GM12891 (cell line): ENCODE measurements around the gene NCK1.
"Not testable (repeated sequence)": the region's sequence is repeated elsewhere in the genome, so short reads cannot be mapped to it uniquely, and the experiment has no call there.

ENCODE experiments used
- DNase-seq: peaks from one replicate; pipeline ENCODE4 v3.0.0; 2011; ENCODE audit warnings: low spot score; ENCODE audit not compliant: insufficient read length
- FAIRE-seq: peaks from 2 replicates; lab custom pipeline; 2011; peaks lifted over from hg19 to GRCh38; lab: Jason Lieb, UNC
- PAX5 ChIP-seq: IDR thresholded peaks from 2 replicates; pipeline ENCODE4 v1.6.1; 2011; ENCODE audit warnings: low read length, moderate library complexity, mild to moderate bottlenecking; ENCODE audit not compliant: insufficient read depth, severe bottlenecking
- POLR2A ChIP-seq: IDR thresholded peaks from 2 replicates; pipeline ENCODE4 v1.6.1; 2011; ENCODE audit warnings: low read depth, low read length, control low read depth
- POLR2AphosphoS5 ChIP-seq: IDR thresholded peaks from 2 replicates; pipeline ENCODE4 v1.6.1; 2011; ENCODE audit warnings: low read depth, low read length, control low read depth
- POU2F2 ChIP-seq: IDR thresholded peaks from 2 replicates; pipeline ENCODE4 v1.6.1; 2011; ENCODE audit warnings: low read depth, mild to moderate bottlenecking, control low read depth, low read length, moderate library complexity
- SPI1 ChIP-seq: IDR thresholded peaks from 2 replicates; pipeline ENCODE4 v1.6.1; 2011; ENCODE audit warnings: low read depth, low read length, control low read depth
- TAF1 ChIP-seq: IDR thresholded peaks from 2 replicates; pipeline ENCODE4 v1.6.1; 2011; ENCODE audit warnings: low read depth, low read length, control low read depth

Gene NCK1

GRCh38 chr3:136893848-136894443 is 31.9 kb downstream of the NCK1 start:
- DNase-seq (no peak), FAIRE-seq (no peak)
- no peak for TF ChIP-seq POU2F2

DNA sequence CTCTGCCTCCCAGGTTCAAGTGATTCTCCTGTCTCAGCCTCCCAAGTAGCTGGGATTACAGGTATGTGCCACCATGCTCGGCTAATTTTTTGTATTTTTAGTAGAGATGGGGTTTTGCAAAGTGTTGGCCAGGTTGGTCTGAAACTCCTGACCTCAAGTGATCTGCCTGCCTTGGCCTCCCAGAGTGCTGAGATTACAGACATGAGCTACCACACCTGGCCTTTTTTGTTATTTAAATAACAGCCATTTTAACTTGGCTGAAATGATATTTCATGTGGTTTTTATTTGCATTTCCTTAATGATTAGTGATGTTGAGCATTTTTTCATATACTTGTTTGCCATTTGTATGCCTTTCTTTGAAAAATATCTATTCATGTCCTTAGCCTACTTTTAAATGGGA is 35.2 kb downstream of the NCK1 start:
- DNase-seq, FAIRE-seq: not testable (repeated sequence)

DNA sequence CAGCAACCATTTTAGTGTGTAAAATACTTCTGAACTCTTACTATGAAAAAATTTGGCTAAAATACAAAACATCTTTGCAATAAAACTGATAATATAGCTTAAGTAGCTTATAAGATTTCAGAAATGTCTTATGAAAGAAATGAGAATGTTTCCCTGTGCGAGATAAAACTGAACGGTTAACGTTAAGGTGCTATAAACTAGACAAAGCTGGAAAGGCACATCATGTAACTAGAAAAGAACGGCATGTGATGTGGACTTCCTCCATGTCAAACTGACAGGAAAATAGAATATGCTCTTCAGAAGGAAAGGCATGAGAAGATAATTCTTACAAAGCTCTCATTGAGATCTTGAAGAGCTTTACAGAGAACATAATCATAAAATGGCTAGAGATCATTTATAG is 36.5 kb downstream of the NCK1 start:
- FAIRE-seq (no peak), DNase-seq (no peak)
- TF ChIP-seq POU2F2 = no peak
- no peak for TF ChIP-seq POLR2A
- TF ChIP-seq TAF1 = no peak

DNA sequence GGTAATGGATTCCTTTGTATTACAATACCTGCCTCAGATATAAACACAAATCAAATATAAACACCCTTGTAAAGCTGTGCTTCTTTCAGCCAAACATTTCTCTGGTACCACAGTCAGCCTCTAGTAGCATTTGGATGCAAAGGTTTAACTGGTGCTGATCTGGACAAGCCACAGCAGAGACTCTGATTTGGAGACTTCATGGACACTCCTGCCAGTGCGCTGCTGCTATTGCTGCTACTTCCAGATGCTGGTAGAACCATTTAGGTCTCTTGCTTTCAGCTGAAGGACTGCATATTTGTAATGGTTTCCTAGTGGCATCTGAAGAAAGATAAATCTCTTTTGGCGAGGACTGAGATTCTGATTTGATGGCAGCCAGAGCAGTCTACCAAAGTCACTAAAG is 36.9 kb downstream of the NCK1 start:
- FAIRE-seq (peak; percentile 52), DNase-seq (no peak)

GRCh38 chr3:136899622-136900158 is 37.7 kb downstream of the NCK1 start:
- TF ChIP-seq POLR2AphosphoS5 (no peak), SPI1 (0 out of 2 replicates have a peak, but pooled peaks have one; percentile 39)
- FAIRE-seq (peak; percentile 64), DNase-seq (no peak)

More for the DNA sequence above, 36.9 kb downstream of the NCK1 start:
- TF ChIP-seq PAX5 = no peak
- TF ChIP-seq TAF1 = no peak
- TF ChIP-seq POLR2AphosphoS5 = no peak
- no peak for TF ChIP-seq SPI1
- TF ChIP-seq POLR2A = no peak
- TF ChIP-seq POU2F2 = no peak

GRCh38 chr3:136900694-136901093 is 38.7 kb downstream of the NCK1 start:
- DNase-seq = not testable (repeated sequence)
- FAIRE-seq = peak; percentile 81
- peak; percentile 76 for TF ChIP-seq SPI1

DNA sequence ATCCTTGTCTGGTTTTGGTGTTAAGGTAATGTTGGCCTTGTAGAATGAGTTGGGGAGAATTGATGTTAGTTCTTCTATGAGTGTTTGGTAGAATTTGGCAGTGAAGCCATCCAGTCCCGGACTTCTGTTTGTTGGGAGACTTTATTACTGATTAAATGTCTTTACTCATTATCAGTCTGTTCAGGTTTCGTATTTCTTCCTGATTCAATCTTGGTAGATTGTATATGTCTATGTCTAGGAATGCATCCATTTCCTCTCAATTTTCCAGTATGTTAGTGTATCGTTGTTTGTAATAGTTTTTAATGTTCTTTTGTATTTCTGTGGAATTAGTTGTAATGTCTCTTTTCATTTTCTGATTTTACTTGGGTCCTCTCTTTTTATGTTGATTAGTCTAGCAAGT is 39.4 kb downstream of the NCK1 start:
- FAIRE-seq (no peak), DNase-seq (no peak)
- no peak for TF ChIP-seq PAX5
- TF ChIP-seq TAF1 = no peak
- TF ChIP-seq POLR2A = no peak
- no peak for TF ChIP-seq SPI1
- no peak for TF ChIP-seq POLR2AphosphoS5
- TF ChIP-seq POU2F2 = no peak

DNA sequence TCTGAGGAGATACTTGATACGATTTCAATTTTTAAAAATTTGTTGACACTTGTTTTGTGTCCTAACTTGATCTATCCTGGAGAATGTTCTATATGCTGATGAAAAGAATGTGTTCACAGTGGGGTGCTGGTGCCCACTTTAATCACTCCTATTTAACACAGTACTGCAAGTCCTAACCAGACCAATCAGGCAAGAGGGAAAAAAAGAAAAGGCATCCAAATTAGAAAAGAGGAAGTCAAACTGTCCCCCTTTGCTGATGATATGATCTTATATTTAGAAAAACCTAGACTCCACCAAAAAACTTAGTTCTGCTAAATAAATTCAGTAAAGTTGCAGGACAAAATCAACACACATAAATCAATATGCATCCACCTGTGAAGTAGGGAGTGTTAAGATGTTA is 40.5 kb downstream of the NCK1 start:
- peak; percentile 81 for TF ChIP-seq SPI1
- peak; percentile 55 for FAIRE-seq
- not testable (repeated sequence) for DNase-seq

DNA sequence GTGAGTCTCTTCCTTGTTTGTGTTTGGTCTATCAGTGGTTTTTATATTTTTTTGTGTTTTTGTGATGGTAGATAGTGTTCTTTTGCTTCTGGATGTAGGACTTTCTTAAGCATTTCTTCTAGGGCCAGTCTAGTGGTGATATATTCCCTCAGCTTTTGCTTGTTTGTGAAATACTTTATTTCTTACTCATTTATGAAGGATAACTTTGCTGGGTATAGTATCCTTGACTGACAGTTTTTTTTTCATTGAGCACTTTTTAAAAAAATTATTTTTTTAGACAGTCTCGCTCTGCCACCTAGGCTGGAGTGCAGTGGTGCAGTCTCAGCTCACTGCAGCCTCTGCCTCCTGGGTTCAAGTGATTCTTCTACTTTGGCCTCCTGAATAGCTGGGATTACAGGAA is 41.9 kb downstream of the NCK1 start:
- no peak for TF ChIP-seq POLR2AphosphoS5
- no peak for TF ChIP-seq POLR2A
- TF ChIP-seq POU2F2 = no peak
- no peak for TF ChIP-seq TAF1
- FAIRE-seq (no peak), DNase-seq (no peak)

DNA sequence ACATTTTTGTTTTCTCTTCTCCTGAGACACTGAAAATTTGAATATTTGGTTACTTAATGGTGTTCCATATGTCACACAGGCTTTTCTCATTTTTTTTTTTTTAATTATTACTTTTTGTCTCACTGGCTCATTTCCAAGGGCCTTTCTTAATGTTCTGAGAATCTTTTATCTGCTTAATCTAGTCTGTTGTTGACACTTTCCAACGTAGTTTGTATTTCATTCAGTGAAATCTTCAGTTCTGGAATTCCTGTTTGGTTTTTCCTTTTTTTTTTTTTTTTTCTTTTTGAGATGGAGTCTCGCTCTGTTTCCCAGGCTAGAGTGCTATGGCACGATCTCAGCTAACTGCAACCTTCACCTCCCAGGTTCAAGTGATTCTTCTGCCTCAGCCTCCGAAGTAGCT is 42.7 kb downstream of the NCK1 start:
- no peak for FAIRE-seq
- TF ChIP-seq SPI1 = no peak
- TF ChIP-seq POLR2A = no peak
- no peak for TF ChIP-seq POLR2AphosphoS5
- TF ChIP-seq POU2F2 = no peak
- no peak for TF ChIP-seq TAF1
- no peak for TF ChIP-seq PAX5
- no peak for DNase-seq

GRCh38 chr3:136905549-136905948 is 43.5 kb downstream of the NCK1 start:
- no peak for TF ChIP-seq TAF1
- no peak for TF ChIP-seq POLR2A
- TF ChIP-seq SPI1 = no peak
- no peak for TF ChIP-seq POLR2AphosphoS5
- TF ChIP-seq PAX5 = no peak
- no peak for TF ChIP-seq POU2F2
- DNase-seq (no peak), FAIRE-seq (no peak)

GRCh38 chr3:136906725-136907124 is 44.7 kb downstream of the NCK1 start:
- TF ChIP-seq POU2F2 = no peak
- DNase-seq (no peak), FAIRE-seq (peak; percentile 55)
